Endothelial cell of umbilical vein (primary cell): ENCODE results near the gene PDXDC1. TPM values are rescaled to one million over a fixed set of nuclear protein-coding genes. Genes with fewer than 3 reads are reported as not detected.
"Not testable (repeated sequence)": the region's sequence is repeated elsewhere in the genome, so short reads cannot be mapped to it uniquely, and the experiment has no call there.

Source experiments
- BruUV-seq: library from RNA; stranded (reverse); fragments of 400-500 nt; replicated peaks from 2 replicates; lab custom pipeline; 2021; lab: Mats Ljungman, UMichigan
- CTCF ChIA-PET: fragments of 300-600, 350-600 bp; sonication (Branson Sonifier 250); formaldehyde crosslinking; loops from one replicate; lab custom pipeline; 2021; ENCODE audit warnings: antibody characterized with exemption, inconsistent platforms; lab: Charles Lee
- POLR2A ChIA-PET: fragments of 300-600, 350-600 bp; sonication (Branson Sonifier 250); formaldehyde crosslinking; loops from one replicate; lab custom pipeline; 2021; ENCODE audit warnings: antibody characterized with exemption, inconsistent platforms; lab: Charles Lee
- DNase-seq: peaks from one replicate; pipeline ENCODE4 v3.0.0-alpha.2; 2011; ENCODE audit warnings: low read depth, low spot score
- FAIRE-seq: peaks from 2 replicates; lab custom pipeline; 2011; peaks lifted over from hg19 to GRCh38; lab: Jason Lieb, UNC
- H2AFZ ChIP-seq: 2 replicates; pipeline ENCODE4 v1.6.0; 2012; ENCODE audit warnings: low read depth, low read length, control low read depth, inconsistent platforms
- H3K27ac ChIP-seq: 2 replicates; pipeline ENCODE4 v1.5.1; 2011; ENCODE audit warnings: low read depth, mild to moderate bottlenecking, control low read depth, low read length, moderate library complexity; ENCODE audit not compliant: insufficient read depth
- H3K27me3 ChIP-seq, 2 experiments: 2 replicates each; pipeline versions ENCODE4 v1.6.0 to v1.6.1; 2011; ENCODE audit warnings: low read length in 2 of 2, mixed read lengths in 1 of 2; ENCODE audit not compliant: control insufficient read depth in 2 of 2, insufficient read depth in 2 of 2
- H3K36me3 ChIP-seq, 2 experiments: 2 replicates in 1 of 2; 3 replicates in 1 of 2; pipeline ENCODE4 v1.5.1; 2011; ENCODE audit warnings: low read length in 2 of 2, mild to moderate bottlenecking in 1 of 2, moderate library complexity in 1 of 2; ENCODE audit not compliant: control insufficient read depth in 2 of 2, insufficient read depth in 2 of 2; ENCODE audit errors: extremely low read depth in 1 of 2
- H3K4me1 ChIP-seq: 3 replicates; pipeline ENCODE4 v1.5.1; 2011; ENCODE audit warnings: mild to moderate bottlenecking, low read length; ENCODE audit not compliant: control insufficient read depth, insufficient read depth; ENCODE audit errors: extremely low read depth
- H3K4me2 ChIP-seq: 2 replicates; pipeline ENCODE4 v1.6.1; 2011; ENCODE audit warnings: low read length, control low read depth, mixed read lengths; ENCODE audit not compliant: insufficient read depth
- H3K4me3 ChIP-seq, 3 experiments: fragments of 200-600 bp in 1 of 3; sonication (generic), shearing (Covaris generic) in 1 of 3; replicated peaks in 1 of 3; 2 replicates each; pipeline ENCODE4 v1.5.1; 2011 to 2016; ENCODE audit warnings: control low read depth in 3 of 3, low read length in 3 of 3, mild to moderate bottlenecking in 2 of 3, inconsistent platforms in 1 of 3, low read depth in 1 of 3, moderate library complexity in 1 of 3; ENCODE audit not compliant: insufficient read depth in 1 of 3
- H3K79me2 ChIP-seq: 2 replicates; pipeline ENCODE4 v1.6.0; 2012; ENCODE audit warnings: low read length, inconsistent platforms; ENCODE audit not compliant: control insufficient read depth, insufficient read depth
- H3K9ac ChIP-seq: replicated peaks from 2 replicates; pipeline ENCODE3; 2011; ENCODE audit warnings: low read length, control low read depth; ENCODE audit not compliant: insufficient read depth; ENCODE audit errors: extremely low read depth
- H3K9me1 ChIP-seq: replicated peaks from 3 replicates; pipeline ENCODE4 v1.6.0; 2011; ENCODE audit warnings: mild to moderate bottlenecking, low read length; ENCODE audit not compliant: control insufficient read depth, insufficient read depth; ENCODE audit errors: extremely low read depth
- H3K9me3 ChIP-seq: replicated peaks from 2 replicates; pipeline ENCODE4 v1.5.1; 2012; ENCODE audit warnings: low read length, inconsistent platforms; ENCODE audit not compliant: control insufficient read depth, insufficient read depth
- H4K20me1 ChIP-seq: replicated peaks from 2 replicates; pipeline ENCODE3; 2011; ENCODE audit warnings: mild to moderate bottlenecking, low read length; ENCODE audit not compliant: control insufficient read depth, insufficient read depth; ENCODE audit errors: extremely low read depth
- EZH2 ChIP-seq: IDR thresholded peaks from 2 replicates; pipeline ENCODE4 v1.6.1; 2012; ENCODE audit warnings: borderline replicate concordance, low read depth, mild to moderate bottlenecking, moderate library complexity, low read length, inconsistent platforms; ENCODE audit not compliant: severe bottlenecking
- FOS ChIP-seq: IDR thresholded peaks from 2 replicates; pipeline ENCODE4 v1.6.1; 2011; ENCODE audit warnings: mild to moderate bottlenecking, low read length, moderate library complexity, borderline replicate concordance; ENCODE audit not compliant: insufficient read depth
- GATA2 ChIP-seq: IDR thresholded peaks from 2 replicates; pipeline ENCODE4 v1.7.0; 2011; ENCODE audit warnings: low read depth, mild to moderate bottlenecking, moderate library complexity, mixed read lengths, low read length; ENCODE audit not compliant: insufficient read length, insufficient read depth
- JUN ChIP-seq: IDR thresholded peaks from 2 replicates; pipeline ENCODE4 v1.6.1; 2011; ENCODE audit warnings: borderline replicate concordance, low read depth; ENCODE audit not compliant: insufficient read length, insufficient read depth
- MYC ChIP-seq: IDR thresholded peaks from one replicate; pipeline ENCODE4 v1.6.1; 2011; ENCODE audit warnings: mild to moderate bottlenecking, low read depth, low read length
- POLR2A ChIP-seq: IDR thresholded peaks from 2 replicates; pipeline ENCODE4 v1.6.1; 2012; ENCODE audit warnings: low read depth, mild to moderate bottlenecking, control low read depth, low read length
- POLR2AphosphoS5 ChIP-seq: IDR thresholded peaks from 2 replicates; pipeline ENCODE4 v1.6.1; 2012; ENCODE audit warnings: low read depth, mild to moderate bottlenecking, control low read depth, low read length, moderate library complexity; ENCODE audit not compliant: insufficient read depth
- dilution Hi-C: fragments of 300-500 bp; cut with MboI; formaldehyde crosslinking; loops from one replicate; pipeline ENCODE4 v1.15.0; 2019; ENCODE audit warnings: low sequenced_read_pairs; ENCODE audit not compliant: extremely low pct_ligation_motif_present
- intact Hi-C: fragments of 100-400 bp; cut with micrococcal nuclease; formaldehyde crosslinking; loops from one replicate; pipeline ENCODE4 v1.10.0; 2022
- polyA plus RNA-seq, 4 experiments: library from polyadenylated mRNA; depleted of rRNA in 3 of 4; stranded (reverse) in 3 of 4; unstranded in 1 of 4; fragments of >200 nt; gene quantifications; 2 replicates each; pipeline versions ENCODE4 v1.2.1 to v1.2.3, GENCODE V29; 2011 to 2012; ENCODE audit warnings: missing spikeins in 1 of 4
- total RNA-seq: library from RNA; stranded (reverse); gene quantifications from 2 replicates; pipeline ENCODE4 v1.2.3, GENCODE V29; 2021
- TF ChIP-seq, protein P1 (sequence below), 2 donors: IDR thresholded peaks; 1 replicate in 1 of 2; 2 replicates in 1 of 2; pipeline ENCODE4 v1.5.1; 2011; ENCODE audit warnings: low read length in 2 of 2, mild to moderate bottlenecking in 2 of 2, moderate library complexity in 2 of 2, control low read depth in 1 of 2, inconsistent platforms in 1 of 2, low read depth in 1 of 2; ENCODE audit not compliant: insufficient read depth in 1 of 2; ENCODE audit errors: extremely low read depth in 1 of 2
- TF ChIP-seq, protein P2 (sequence below): IDR thresholded peaks from 2 replicates; pipeline ENCODE4 v1.6.1; 2011; ENCODE audit not compliant: insufficient read depth, insufficient read length

Gene PDXDC1
- total and polyA plus RNA-seq, 2 donors (not counting 3 experiments of a cell fraction or from before 2014, with no cell fraction given), result 44.6 to 78.9 TPM

DNA sequence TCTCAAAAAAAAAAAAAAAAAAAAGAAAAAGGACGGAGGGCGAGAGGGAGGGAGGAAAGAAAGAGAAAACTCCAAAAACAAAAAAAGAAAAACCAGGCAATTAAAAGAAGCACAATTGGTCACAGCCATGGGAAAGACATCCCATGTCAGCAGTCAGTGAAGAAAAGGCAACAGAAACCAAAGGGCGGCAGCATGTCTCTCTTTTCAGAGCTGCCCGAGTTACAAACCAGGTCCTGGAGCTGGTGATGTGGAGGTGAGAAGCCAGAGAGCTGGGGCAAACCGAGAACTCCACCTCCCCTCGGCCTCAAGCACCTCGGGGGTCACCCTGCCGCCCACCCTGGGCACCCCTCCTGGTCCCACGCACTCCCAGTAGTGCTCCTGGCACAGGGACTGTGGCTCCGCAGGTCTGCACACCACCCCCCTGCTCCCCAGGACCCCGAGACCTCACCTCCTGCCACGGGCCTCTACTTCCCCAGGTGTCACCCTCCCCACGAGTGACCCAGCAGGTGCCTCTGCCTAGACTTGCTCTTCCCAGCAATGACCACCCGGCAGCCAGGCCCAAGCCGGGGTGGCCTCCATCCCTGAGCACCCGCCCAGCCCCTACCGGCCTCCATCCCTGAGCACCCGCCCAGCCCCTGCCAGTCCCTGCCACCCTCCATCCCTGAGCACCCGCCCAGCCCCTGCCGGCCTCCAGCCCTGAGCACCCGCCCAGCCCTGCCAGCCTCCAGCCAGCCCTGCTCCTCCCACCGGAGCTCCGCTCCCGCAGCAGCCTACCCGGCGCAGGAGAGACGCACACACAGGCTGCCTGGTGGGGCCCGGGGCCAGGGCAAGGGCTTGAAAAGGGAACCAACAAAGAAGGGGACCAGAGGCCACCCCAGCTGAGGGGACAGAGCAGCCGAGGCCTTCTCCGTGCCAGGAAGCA, 165.9 kb downstream of the PDXDC1 start:
- H3K79me2 ChIP-seq, result peaks cover 15% of the 10 kb centered on the region

DNA sequence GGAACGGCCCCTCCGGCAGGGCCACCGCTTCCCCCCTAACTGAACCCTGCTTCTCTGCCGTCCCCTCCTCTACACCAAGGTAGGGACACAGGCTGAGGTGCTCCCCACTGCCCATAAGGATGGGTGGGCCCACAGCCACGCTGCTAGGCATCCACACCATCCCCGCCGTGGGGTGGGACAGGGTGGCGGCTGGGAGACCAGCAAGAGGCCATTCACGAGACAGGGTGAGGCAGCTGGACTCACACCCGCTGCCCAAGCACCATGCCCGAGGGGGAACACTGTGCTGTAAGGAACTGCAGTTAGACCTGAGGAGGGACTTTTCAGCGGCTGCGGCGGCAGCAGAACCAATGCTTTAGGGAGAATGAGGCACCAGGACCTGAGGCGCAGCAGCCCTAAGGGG, 166.8 kb downstream of the PDXDC1 start:
- Histone ChIP-seq H3K79me2 (peaks cover 21% of the 10 kb centered on the region), H3K27me3 (no peaks in the 10 kb centered on the region), H3K4me1 (peaks cover 10% of the 10 kb centered on the region), H3K9ac (no peak overlapping the region), H4K20me1 (no peaks in the 10 kb centered on the region), H3K9me3 (no peaks in the 10 kb centered on the region), H2AFZ (no peak overlapping the region), H3K4me2 (no peak overlapping the region), H3K27ac (no peak overlapping the region), H3K36me3 (no peaks in the 10 kb centered on the region), H3K4me3 (no peak overlapping the region), H3K9me1 (no peaks in the 10 kb centered on the region)
- intact Hi-C loops, result no loop called here
- dilution Hi-C loops, result no loop called here
- FAIRE-seq (no peak), DNase-seq (no peak)
- POLR2A ChIA-PET, result no interaction called here
- no TSS peak for BruUV-seq
- CTCF ChIA-PET, result no interaction called here
- no peak for TF ChIP-seq EZH2
- TF ChIP-seq, protein P1, sequence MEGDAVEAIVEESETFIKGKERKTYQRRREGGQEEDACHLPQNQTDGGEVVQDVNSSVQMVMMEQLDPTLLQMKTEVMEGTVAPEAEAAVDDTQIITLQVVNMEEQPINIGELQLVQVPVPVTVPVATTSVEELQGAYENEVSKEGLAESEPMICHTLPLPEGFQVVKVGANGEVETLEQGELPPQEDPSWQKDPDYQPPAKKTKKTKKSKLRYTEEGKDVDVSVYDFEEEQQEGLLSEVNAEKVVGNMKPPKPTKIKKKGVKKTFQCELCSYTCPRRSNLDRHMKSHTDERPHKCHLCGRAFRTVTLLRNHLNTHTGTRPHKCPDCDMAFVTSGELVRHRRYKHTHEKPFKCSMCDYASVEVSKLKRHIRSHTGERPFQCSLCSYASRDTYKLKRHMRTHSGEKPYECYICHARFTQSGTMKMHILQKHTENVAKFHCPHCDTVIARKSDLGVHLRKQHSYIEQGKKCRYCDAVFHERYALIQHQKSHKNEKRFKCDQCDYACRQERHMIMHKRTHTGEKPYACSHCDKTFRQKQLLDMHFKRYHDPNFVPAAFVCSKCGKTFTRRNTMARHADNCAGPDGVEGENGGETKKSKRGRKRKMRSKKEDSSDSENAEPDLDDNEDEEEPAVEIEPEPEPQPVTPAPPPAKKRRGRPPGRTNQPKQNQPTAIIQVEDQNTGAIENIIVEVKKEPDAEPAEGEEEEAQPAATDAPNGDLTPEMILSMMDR (IDR thresholded peaks at IDR 0.05; ENCODE audit: extremely low read depth in 1 of 2, insufficient read depth in 1 of 2, low read depth in 1 of 2, low read length in 2 of 2), result no peak
- no peak for TF ChIP-seq POLR2AphosphoS5
- TF ChIP-seq GATA2, result no peak
- no peak for TF ChIP-seq JUN
- no peak for TF ChIP-seq FOS
- TF ChIP-seq MYC, result no peak
- TF ChIP-seq, protein P2, sequence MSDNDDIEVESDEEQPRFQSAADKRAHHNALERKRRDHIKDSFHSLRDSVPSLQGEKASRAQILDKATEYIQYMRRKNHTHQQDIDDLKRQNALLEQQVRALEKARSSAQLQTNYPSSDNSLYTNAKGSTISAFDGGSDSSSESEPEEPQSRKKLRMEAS, result no peak
- TF ChIP-seq POLR2A, result no peak

More for the DNA sequence above, 165.9 kb downstream of the PDXDC1 start:
- H3K27ac ChIP-seq, DNase-seq, H4K20me1 ChIP-seq, BruUV-seq, H3K4me1 ChIP-seq, H3K36me3 ChIP-seq, intact Hi-C loops, H3K9me1 ChIP-seq, H2AFZ ChIP-seq, POLR2A ChIA-PET, CTCF ChIA-PET, dilution Hi-C loops, H3K4me2 ChIP-seq, H3K9ac ChIP-seq, H3K27me3 ChIP-seq, H3K9me3 ChIP-seq, FAIRE-seq, H3K4me3 ChIP-seq: not testable (repeated sequence)
